ENCODE data around the gene ACOD1. TPM values are rescaled to one million over a fixed set of nuclear protein-coding genes. Genes with fewer than 3 reads are reported as not detected.
"Not testable (repeated sequence)": the region's sequence is repeated elsewhere in the genome, so short reads cannot be mapped to it uniquely, and the experiment has no call there.

Gene ACOD1
- not detected for polyA plus RNA-seq

DNA sequence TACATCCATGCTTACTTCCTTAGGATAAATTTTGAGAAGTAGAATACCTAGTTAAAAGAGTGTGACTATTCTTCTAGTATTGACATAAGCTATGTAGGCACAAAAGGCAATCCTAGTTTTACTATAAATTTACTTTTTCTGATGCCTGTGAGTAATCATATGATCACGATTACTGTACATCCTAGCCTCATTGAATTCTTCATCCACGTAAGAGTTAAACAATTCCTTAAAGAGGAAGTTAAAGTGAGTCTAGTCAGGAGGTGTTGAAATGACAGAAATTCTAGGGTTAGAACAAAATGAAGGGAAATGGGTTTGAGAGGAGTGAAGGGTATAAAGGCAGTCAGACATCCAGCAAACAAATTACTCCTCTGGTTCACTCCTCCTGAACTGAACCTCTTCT lies at the start of gene ACOD1:
ACOD1 (plus strand) TSS at position 363 of the 400 bp plus-strand sequence. CDS start 48 bp downstream, outside the sequence.
- H3K27me3 Mint-ChIP-seq (ENCODE audit: low read depth in 3 of 3), result peaks cover 6 to 11% (median 9%) of the 10 kb centered on the region in 3 donors
- H3K27ac Mint-ChIP-seq, result no peak within 1 kb of the TSS
- no peaks in the 10 kb centered on the region for H3K4me1 Mint-ChIP-seq
- no peaks in the 10 kb centered on the region for H3K36me3 Mint-ChIP-seq
- no peak for DNase-seq
- H3K9me3 Mint-ChIP-seq, result no peaks in the 10 kb centered on the region
- no peak within 1 kb of the TSS for H3K4me3 Mint-ChIP-seq

DNA sequence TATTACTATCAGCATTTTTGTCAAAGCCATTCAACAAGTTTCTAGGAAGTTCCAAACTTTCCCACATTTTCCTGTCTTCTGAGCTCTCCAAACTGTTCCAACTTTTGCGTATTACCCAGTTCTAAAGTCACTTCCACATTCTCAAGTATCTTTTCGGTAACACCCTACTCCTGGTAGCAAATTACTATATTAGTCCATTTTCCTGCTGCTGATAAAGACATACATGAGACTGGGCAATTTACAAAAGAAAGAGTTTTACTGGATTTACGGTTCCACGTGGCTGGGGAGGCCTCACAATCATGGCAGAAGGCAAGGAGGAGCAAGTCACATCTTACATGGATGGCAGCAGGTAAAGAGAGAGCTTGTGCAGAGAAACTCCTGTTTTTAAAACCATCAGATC lies 49.2 kb upstream of the ACOD1 start:
- H3K4me3 Mint-ChIP-seq, H3K27ac Mint-ChIP-seq, DNase-seq, H3K36me3 Mint-ChIP-seq, H3K9me3 Mint-ChIP-seq, H3K4me1 Mint-ChIP-seq: not testable (repeated sequence)
- H3K27me3 Mint-ChIP-seq (ENCODE audit: low read depth in 3 of 3), result peaks cover 2 to 21% (median 9%) of the 10 kb centered on the region in 3 donors

DNA sequence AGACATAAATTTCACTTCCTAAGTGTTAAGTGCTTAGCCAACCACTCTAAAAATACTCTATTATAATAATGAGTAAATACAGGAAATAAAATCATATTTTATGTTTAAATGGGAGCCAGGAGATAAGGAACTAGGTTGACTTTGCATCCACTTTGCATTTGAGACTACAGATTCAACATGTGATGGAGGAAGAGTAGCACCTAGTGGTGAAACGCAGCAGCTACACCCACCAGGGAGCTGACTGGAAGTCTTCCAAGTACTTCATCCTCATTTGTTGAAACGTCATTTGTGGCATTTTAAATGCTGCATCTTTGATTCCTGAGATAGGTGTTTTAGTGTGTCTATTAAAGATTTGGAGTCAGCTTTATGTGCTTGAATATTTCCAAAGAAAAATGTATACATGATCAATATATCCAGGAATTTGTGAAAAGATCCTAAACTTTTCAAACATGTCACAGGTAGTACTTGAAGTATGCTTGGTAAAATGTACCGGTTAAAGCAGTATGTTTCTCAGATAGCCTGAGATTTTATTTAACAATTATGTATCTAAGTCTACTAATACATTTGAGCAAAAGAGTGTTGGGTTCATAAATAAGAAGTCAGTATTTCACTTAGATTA lies 44.7 kb upstream of the ACOD1 start:
- DNase-seq, result peak; percentile 53 to 63 (median 57)
- H3K4me1 Mint-ChIP-seq, result no peaks in the 10 kb centered on the region
- peaks cover 0 to 7% (median 5%) of the 10 kb centered on the region in 6 donors for H3K9me3 Mint-ChIP-seq
- H3K27me3 Mint-ChIP-seq (ENCODE audit: low read depth in 3 of 3), result peaks cover 5 to 15% (median 12%) of the 10 kb centered on the region in 3 donors
- H3K36me3 Mint-ChIP-seq, result peaks cover 0 to 4% (median 0%) of the 10 kb centered on the region in 3 donors
- no peak overlapping the region for H3K27ac Mint-ChIP-seq
- H3K4me3 Mint-ChIP-seq, result no peak overlapping the region

DNA sequence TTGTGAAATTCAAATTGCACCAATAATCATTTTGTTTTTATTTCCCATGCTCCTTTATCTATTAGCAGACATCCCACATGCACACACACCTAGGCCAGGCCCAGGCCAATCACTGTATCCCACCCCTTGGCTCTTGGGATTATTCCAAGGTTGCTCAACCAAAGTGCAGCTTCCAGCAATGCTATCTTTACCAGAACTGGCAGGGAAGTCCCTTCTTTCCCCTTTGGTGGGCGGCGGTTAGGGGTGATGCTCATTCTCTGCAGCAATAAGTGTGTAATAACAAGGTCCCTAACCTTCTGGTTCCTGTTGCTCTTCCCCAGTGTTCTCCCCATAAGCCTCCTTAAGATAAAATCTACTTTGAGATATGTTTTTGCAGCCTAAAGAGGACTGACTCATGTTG lies 43.8 kb upstream of the ACOD1 start:
- Mint-ChIP-seq H3K36me3 (no peaks in the 10 kb centered on the region), H3K4me1 (no peaks in the 10 kb centered on the region), H3K27ac (no peak overlapping the region), H3K4me3 (no peak overlapping the region), H3K9me3 (no peaks in the 10 kb centered on the region), H3K27me3 (ENCODE audit: low read depth in 3 of 3) (peaks cover 5 to 19% (median 9%) of the 10 kb centered on the region in 3 donors)
- DNase-seq, result no peak

DNA sequence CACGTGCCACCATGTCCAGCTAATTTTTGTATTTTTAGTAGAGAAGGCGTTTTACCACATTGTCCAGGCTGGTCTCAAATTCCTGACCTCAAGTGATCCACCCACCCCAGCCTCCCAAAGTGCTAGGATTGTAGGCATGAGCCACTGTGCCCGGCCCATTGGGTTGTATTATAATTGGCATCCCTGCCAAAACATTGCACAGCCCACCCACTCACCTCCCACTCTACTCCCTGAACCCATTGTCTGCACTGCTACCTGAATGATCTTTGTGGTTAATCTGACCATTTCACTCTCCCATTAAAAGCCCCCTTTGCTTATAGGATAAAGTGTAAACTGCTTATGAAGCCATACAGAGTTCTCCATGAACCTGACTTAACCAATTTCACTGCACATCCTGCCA lies 35.8 kb upstream of the ACOD1 start:
- no peaks in the 10 kb centered on the region for H3K4me1 Mint-ChIP-seq
- peaks cover 0 to 17% (median 8%) of the 10 kb centered on the region in 3 donors for H3K27me3 Mint-ChIP-seq (ENCODE audit: low read depth in 3 of 3)
- no peak overlapping the region for H3K27ac Mint-ChIP-seq
- H3K4me3 Mint-ChIP-seq, result no peak overlapping the region
- H3K9me3 Mint-ChIP-seq, result no peaks in the 10 kb centered on the region
- H3K36me3 Mint-ChIP-seq, result no peaks in the 10 kb centered on the region
- no peak for DNase-seq

DNA sequence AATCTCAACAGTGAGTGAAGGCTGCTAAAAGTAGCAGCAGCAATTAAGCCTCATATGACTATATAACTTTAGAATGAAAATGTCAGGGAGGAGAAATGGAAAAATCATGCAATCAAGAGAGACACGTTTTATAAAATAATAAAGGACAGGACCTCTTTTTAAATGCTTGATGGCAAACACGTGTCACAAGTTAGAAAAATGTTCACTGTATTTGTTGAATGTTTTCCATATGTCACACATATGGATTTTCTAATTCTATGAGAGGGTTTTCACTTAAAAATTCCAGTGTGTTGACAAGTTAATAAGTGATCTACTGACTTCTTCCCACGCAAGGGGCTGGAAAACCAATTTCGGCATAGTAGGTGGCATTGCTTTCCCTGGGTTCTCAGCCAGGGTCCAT lies 34.4 kb upstream of the ACOD1 start:
- no peaks in the 10 kb centered on the region for H3K9me3 Mint-ChIP-seq
- no peak for DNase-seq
- H3K4me1 Mint-ChIP-seq, result no peaks in the 10 kb centered on the region
- H3K4me3 Mint-ChIP-seq, result no peak overlapping the region
- no peak overlapping the region for H3K27ac Mint-ChIP-seq
- peaks cover 4 to 15% (median 7%) of the 10 kb centered on the region in 3 donors for H3K27me3 Mint-ChIP-seq (ENCODE audit: low read depth in 3 of 3)
- H3K36me3 Mint-ChIP-seq, result peaks cover 0 to under 1% (median 0%) of the 10 kb centered on the region in 3 donors

DNA sequence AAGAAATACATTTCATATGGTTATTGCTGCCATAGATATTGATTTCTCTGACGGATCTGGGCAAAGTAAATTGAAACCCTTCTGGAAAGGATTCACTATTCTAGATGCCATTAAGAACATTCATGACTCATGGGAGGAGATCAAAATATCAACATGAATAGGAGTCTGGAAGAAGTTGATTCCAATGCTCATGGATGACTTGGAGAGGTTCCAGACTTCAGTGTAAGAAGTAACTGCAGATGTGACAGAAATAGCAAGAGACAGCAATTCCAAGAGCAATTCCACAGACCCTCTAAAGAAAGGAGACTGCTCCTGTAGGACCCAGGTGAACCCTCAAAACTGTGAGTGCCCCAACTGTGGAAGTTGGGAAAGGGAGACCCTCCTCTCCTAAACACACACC lies 31.2 kb upstream of the ACOD1 start:
- H3K27me3 Mint-ChIP-seq (ENCODE audit: low read depth in 3 of 3), result peaks cover 4 to 15% (median 4%) of the 10 kb centered on the region in 3 donors

DNA sequence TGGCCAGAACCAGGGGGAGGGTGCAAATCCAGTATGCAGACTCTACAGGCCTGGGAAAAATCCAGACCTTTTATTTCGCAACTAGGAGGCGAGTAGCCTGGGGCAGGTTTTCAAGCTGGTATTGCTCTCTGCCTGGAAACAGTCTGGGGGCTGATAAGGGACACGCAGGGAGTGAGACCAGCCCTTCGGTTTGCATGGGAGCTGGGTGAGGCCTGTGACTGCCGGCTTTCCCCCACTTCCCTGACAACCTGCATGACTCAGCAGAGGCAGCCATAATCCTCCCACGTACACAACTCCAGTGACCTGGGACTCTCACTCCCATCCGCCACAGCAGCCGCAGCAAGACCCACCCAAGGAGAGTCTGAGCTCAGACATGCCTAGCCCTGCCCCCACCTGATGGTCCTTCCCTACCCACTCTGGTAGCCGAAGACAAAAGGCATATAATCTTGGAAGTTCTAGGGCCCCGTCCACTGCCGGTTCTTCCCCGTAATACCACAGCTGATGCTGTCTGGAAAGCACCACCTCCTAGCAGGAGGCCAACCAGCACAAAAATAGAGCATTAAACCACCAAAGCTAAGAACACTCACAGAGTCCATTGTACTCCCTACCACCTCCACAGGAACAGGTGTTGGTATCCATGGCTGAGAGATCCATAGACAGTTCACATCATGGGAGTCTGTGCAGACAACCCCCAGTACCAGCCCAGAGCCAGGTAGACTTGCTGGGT lies 30.4 kb upstream of the ACOD1 start:
- H3K4me1 Mint-ChIP-seq; DNase-seq; H3K27me3 Mint-ChIP-seq (ENCODE audit: low read depth in 3 of 3); H3K36me3 Mint-ChIP-seq; H3K9me3 Mint-ChIP-seq; H3K27ac Mint-ChIP-seq; H3K4me3 Mint-ChIP-seq: not testable (repeated sequence)

More for the DNA sequence above, 31.2 kb upstream of the ACOD1 start:
- Mint-ChIP-seq H3K4me1 (no peaks in the 10 kb centered on the region), H3K36me3 (peaks cover 0 to 4% (median 0%) of the 10 kb centered on the region in 3 donors), H3K4me3 (no peak overlapping the region), H3K9me3 (peaks cover 0 to 3% (median 0%) of the 10 kb centered on the region in 6 donors), H3K27ac (no peak overlapping the region)
- DNase-seq, result no peak

DNA sequence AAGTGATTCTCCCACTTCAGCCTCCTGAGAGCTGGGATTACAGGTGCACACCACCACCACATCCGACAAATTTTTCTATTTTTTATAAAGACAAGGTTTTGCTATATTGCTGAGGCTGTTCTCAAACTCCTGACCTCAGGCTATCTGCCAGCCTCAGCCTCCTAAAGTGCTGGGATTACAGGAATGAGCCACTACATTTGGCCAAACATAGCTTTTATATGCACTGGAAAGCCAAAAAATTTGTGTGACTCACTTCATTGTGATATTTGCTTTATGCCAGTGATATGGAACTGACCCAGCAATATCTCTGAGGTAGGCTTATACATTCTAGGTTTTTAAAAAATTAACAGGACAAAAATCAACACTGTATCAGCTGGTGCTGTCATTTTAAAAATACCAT lies 26.8 kb upstream of the ACOD1 start:
- Mint-ChIP-seq H3K9me3 (peaks cover 0 to 3% (median 0%) of the 10 kb centered on the region in 6 donors), H3K27me3 (ENCODE audit: low read depth in 3 of 3) (peaks cover 5 to 12% (median 10%) of the 10 kb centered on the region in 3 donors), H3K27ac (no peak overlapping the region), H3K4me1 (no peaks in the 10 kb centered on the region), H3K4me3 (no peak overlapping the region), H3K36me3 (peaks cover 0 to 4% (median 0%) of the 10 kb centered on the region in 3 donors)
- no peak for DNase-seq

DNA sequence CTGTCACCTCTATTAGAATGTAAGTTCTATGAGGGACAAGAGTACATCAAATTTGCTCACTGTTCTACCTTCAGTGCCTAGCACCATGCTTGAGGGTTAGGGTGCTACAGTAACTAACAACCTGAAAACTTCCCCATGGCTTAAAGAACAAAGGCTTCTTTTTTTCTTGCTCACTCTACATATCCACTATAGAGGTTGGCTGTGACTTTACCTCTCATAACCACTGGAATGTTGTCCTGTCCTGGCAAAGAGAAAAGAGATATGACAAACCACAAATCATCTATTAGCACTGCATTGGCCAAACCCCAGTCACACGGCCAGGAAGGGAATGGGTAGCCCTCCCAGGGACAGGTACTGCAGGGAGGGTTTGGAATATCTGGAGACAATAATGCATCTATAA lies 23.2 kb upstream of the ACOD1 start:
- H3K4me3 Mint-ChIP-seq, result no peak overlapping the region
- H3K27ac Mint-ChIP-seq, result no peak overlapping the region
- DNase-seq, result no peak
- no peaks in the 10 kb centered on the region for H3K36me3 Mint-ChIP-seq
- no peaks in the 10 kb centered on the region for H3K9me3 Mint-ChIP-seq
- peaks cover 20 to 24% of the 10 kb centered on the region in 2 donors for H3K4me1 Mint-ChIP-seq
- H3K27me3 Mint-ChIP-seq (ENCODE audit: low read depth in 3 of 3), result peaks cover 3 to 14% (median 5%) of the 10 kb centered on the region in 3 donors

DNA sequence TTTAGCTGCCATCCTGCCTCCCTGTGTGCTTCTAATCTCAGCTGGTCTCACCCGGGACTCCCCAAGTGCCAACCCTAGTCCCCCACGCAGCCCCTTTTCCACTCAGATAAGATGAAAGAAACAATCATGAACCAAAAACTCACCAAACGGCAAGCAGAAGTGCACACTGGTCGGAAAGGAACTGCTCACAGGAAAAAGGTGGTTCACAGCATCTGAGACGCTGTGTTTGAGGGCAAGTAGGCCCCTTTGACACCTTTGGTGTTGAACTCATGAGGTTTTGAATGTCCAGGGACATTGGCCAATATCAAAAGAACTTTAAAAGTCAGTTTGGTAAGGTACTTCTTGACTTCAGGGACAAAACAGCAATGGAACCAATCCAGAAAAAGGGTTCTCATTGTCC lies 20.4 kb upstream of the ACOD1 start:
- peak; percentile 20 to 30 (median 24) for DNase-seq
- Mint-ChIP-seq H3K36me3 (peaks cover 0 to 5% (median 5%) of the 10 kb centered on the region in 3 donors), H3K9me3 (peaks cover 0 to 7% (median 5%) of the 10 kb centered on the region in 6 donors), H3K27ac (peak overlapping the region in 2 of 6 donors; percentile 57 to 82), H3K4me3 (peak overlapping the region in 4 of 5 donors; percentile 25 to 65 (median 46)), H3K27me3 (ENCODE audit: low read depth in 3 of 3) (peaks cover 3 to 24% (median 11%) of the 10 kb centered on the region in 3 donors), H3K4me1 (peaks cover 20 to 24% of the 10 kb centered on the region in 2 donors)

DNA sequence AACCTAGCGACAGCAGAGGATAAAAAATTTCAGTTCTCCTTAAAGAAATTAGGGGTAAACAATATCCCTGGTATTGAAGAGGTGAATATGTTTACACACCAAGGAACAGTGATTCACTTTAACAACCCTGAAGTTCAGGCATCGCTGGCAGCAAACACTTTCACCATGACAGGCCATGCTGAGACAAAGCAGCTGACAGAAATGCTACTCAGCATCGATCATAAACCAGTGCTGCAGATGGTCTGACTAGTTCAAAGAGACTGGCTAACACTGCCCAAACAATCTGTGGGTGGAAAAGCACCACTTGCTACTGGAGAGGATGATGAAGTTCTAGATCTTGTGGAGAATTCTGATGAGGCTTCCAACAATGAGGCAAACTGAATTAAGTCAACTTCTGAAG lies 19.9 kb upstream of the ACOD1 start:
- no peak for DNase-seq
- Mint-ChIP-seq H3K27me3 (ENCODE audit: low read depth in 3 of 3) (peaks cover 0 to 20% (median 8%) of the 10 kb centered on the region in 3 donors), H3K4me3 (peak overlapping the region in 1 of 5 donors; percentile 65), H3K4me1 (peaks cover 20 to 24% of the 10 kb centered on the region in 2 donors), H3K36me3 (peaks cover 0 to 5% (median 5%) of the 10 kb centered on the region in 3 donors), H3K9me3 (peaks cover 0 to 7% (median 5%) of the 10 kb centered on the region in 6 donors), H3K27ac (peak overlapping the region in 1 of 6 donors; percentile 32)

DNA sequence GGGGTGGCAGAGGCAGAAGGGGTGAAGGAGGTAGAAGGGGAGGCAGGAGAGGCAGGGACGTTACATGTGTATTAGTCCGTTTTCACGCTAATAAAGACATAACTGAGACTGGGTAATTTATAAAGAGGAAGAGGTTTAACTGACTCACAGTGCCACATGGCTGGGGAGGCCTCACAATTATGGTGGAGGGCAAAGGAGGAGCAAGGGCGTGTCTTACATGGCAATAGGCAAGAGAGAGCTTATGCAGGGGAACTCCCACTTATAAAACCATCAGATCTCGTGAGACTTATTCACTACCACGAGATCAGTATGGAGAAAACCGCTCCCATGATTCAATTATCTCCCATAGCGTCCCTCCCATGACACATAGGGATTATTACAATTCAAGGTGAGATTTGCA lies 19.0 kb upstream of the ACOD1 start:
- DNase-seq, result no peak
- Mint-ChIP-seq H3K4me3 (no peak overlapping the region), H3K36me3 (peaks cover 0 to 5% (median 5%) of the 10 kb centered on the region in 3 donors), H3K9me3 (peaks cover 0 to 7% (median 5%) of the 10 kb centered on the region in 6 donors), H3K27me3 (ENCODE audit: low read depth in 3 of 3) (peaks cover 0 to 17% (median 8%) of the 10 kb centered on the region in 3 donors), H3K4me1 (peaks cover 20 to 24% of the 10 kb centered on the region in 2 donors), H3K27ac (no peak overlapping the region)

DNA sequence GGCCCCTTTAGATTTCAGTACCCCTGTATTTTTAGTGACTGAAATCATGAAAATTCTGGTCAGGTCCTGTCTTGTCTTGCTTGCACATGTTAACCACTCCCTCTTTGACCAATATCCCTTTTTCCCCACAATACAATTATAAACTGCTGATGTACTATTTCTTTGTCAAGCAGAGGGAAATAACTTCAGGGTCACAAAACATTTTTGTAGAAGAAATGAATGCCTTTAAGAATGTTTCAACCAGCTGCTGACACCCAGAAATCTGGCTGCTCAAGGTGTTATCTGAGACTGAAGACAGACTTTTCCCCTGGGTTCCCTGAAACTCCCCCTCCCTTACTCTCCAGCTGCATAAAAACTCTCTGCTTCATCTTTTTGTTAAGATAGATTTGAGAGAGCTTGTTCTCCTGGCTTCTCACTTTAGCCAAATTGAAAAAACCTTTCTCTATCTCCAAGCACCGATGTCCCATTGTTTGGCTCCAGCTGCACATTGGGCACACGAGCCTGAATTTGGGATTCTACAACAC lies 18.4 kb upstream of the ACOD1 start:
- Mint-ChIP-seq H3K9me3 (peaks cover 0 to 7% (median 5%) of the 10 kb centered on the region in 6 donors), H3K36me3 (peaks cover 0 to 5% (median 5%) of the 10 kb centered on the region in 3 donors), H3K4me1 (peaks cover 20 to 24% of the 10 kb centered on the region in 2 donors), H3K4me3 (no peak overlapping the region), H3K27ac (no peak overlapping the region), H3K27me3 (ENCODE audit: low read depth in 3 of 3) (peaks cover 0 to 15% (median 8%) of the 10 kb centered on the region in 3 donors)
- no peak for DNase-seq
